Naive B cell (primary cell): ENCODE data around the gene GSTK1. TPM values are rescaled to one million over a fixed set of nuclear protein-coding genes. Genes with fewer than 3 reads are reported as not detected.

Source experiments
- polyA plus RNA-seq, 6 donors: library from polyadenylated mRNA; unstranded; fragments of 300-500 nt; fragmentation: Illumina TruSeq; gene quantifications; one replicate each; pipeline ENCODE4 v1.2.3, GENCODE V29; 2021; ENCODE audit warnings: low read depth in 6 of 6

Gene GSTK1
- polyA plus RNA-seq, 6 donors from 2014 or later = 180 to 225 (median 204) TPM

Other genes starting within 250 kb of the GSTK1 start
- not detected for gene OR9A2, start 236.3 kb upstream of the GSTK1 start, polyA plus RNA-seq
- gene OR6V1, start 211.1 kb upstream of the GSTK1 start, polyA plus RNA-seq = not detected
- not detected for gene PIP, start 131.4 kb upstream of the GSTK1 start, polyA plus RNA-seq
- not detected for gene TAS2R39, start 80.0 kb upstream of the GSTK1 start, polyA plus RNA-seq
- gene TAS2R40, start 41.4 kb upstream of the GSTK1 start, polyA plus RNA-seq = not detected
- under 1 TPM in 2 of 6 donors, not detected in 4; 0.32 TPM for gene TMEM139, start 21.5 kb downstream of the GSTK1 start, polyA plus RNA-seq
- 10 to 100 TPM in 5 of 6 donors, 1 to 10 TPM in 1; 4.2 to 42.7 (median 23.9) TPM for gene CASP2, start 24.9 kb downstream of the GSTK1 start, polyA plus RNA-seq
- not detected for gene CLCN1, start 52.7 kb downstream of the GSTK1 start, polyA plus RNA-seq
- gene FAM131B, start 99.3 kb downstream of the GSTK1 start, polyA plus RNA-seq = not detected
- 10 to 100 TPM in 4 of 6 donors, 1 to 10 TPM in 2; 4.7 to 21.4 (median 12.2) TPM for gene ZYX, start 117.9 kb downstream of the GSTK1 start, polyA plus RNA-seq
- under 1 TPM in 1 of 6 donors, not detected in 5; 0.06 TPM for gene EPHA1, start 145.4 kb downstream of the GSTK1 start, polyA plus RNA-seq
- not detected for gene TAS2R60, start 180.0 kb downstream of the GSTK1 start, polyA plus RNA-seq
- gene TAS2R41, start 214.4 kb downstream of the GSTK1 start, polyA plus RNA-seq = not detected